NT2/D1 (cell line): ENCODE measurements around the gene ZNHIT1.

Source experiments
- SUZ12 ChIP-seq: IDR thresholded peaks from 2 replicates; pipeline ENCODE4 v1.6.1; 2011; ENCODE audit not compliant: insufficient read length, insufficient read depth; ENCODE audit errors: extremely low read depth
- YY1 ChIP-seq: IDR thresholded peaks from 2 replicates; pipeline ENCODE4 v1.6.1; 2011; ENCODE audit not compliant: insufficient read length, insufficient read depth

- TF ChIP-seq SUZ12 (no peak), YY1 (no peak)
Measured at GRCh38 chr7:101235522-101235921, 17.6 kb downstream of the ZNHIT1 start.
